ENCODE results near the gene GJC2. TPM values are rescaled to one million over a fixed set of nuclear protein-coding genes. Genes with fewer than 3 reads are reported as not detected.
"Not testable (repeated sequence)": the region's sequence is repeated elsewhere in the genome, so short reads cannot be mapped to it uniquely, and the experiment has no call there.

GJC2 gene
- total RNA-seq: 2.6 TPM
- long read RNA-seq: 0 reads

GRCh38 chr1:228149406-228150119, at the start of gene GJC2:
TSS of gene GJC2 (plus strand) at chr1:228149930. CDS start at chr1:228157759, 7,829 bp downstream.
- peak; percentile 89 for DNase-seq (ENCODE audit: low spot score)

DNA sequence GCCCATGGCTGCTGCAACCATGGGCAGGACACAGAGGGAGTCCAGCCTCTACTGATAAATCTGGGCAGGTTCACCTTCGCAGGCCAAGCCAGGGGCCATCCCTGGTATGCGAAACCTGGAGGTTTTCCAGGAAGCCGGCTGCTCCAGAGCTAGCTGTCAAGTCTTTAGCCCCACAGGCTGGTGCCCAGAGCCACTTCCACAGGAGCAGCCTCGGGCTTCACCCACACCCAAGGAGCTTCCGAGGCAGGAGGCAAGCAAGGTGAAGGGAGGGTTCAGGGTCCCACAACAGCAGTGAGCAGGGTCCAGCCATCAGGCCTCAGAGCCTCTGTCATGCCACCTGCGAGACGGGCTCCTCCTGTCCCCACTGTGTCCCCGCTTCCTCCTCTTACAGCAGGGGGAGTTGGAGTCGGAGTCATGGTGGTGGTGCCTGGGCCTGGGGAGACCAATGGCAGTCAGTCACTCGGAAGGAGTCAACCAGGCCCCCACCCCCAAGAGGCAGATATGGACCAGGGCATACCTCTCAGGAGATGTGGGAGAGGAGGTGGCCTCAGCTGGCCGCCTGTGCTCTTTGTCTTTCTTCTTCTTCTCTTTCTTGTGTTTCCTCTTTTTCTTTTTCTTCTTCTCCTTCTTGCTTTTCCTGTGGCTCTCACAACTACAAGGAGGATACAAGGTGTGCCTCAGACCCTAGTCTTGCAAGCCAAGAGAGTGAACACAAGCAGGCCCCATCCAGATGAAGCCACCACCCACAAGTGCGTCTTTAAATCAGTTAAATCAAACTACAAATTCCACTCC, 48.7 kb upstream of the GJC2 start:
- DNase-seq (ENCODE audit: low spot score): peak; percentile 83

DNA sequence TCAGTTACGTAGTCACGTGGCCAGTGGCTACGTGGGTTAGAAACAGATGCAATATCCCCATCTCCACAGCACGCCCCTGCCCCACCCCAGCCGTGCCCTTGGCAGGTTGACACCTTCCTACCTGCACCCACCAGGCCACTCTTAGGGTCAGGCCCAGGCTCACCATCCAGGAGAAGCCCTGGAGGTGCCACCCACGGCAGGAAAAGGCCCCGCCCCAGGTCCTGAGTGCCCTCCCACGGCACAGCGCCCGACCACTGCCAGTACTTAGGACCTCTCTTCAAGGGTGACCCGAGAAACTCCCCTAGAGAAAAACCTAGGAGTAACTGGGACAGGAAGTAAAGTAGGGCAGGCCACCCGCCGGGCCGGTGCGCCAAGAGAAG, 48.1 kb upstream of the GJC2 start:
- DNase-seq (ENCODE audit: low spot score): peak; percentile 84

GRCh38 chr1:228101994-228102790, 47.5 kb upstream of the GJC2 start:
- peak; percentile 90 for DNase-seq (ENCODE audit: low spot score)

DNA sequence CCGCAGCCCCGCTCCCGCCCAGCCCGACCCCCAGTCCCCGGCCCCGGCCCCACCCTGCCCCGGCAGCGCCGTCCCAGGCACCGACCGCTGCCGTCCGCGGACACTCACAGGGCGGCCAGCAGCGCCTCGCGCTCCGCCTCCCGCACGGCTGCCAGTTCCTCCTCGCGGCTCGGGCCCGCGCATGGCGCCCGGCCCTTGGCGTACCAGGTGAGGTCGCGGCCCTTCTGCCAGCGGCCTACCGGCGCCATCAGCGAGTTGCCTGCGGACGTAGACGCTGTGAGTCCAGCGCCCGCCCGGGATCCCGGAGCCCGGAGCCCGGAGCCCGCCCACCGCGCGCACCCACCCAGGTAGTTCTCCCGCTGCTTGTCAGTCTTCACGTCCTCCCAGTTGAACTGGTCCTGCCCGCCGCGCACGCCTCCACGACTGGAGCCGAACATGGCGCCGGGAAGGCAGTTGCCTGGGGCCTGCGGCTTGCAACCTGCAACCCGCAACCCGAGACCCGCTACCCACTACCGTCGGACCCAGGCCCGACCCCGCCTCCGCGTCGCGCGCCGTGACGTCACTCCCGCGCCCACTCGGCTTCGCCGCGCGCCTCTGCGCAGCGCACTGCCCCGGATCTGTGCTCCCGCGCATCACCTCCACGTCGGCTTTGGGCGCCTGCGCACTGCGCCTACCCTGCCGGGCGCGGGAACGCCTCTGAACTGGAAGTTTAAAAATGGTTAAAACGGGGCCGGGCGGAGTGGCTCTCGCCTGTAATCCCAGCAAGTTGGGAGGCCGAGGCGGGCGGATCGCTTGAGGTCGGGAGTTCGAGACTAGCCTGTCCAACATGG, 46.7 kb upstream of the GJC2 start, which contains the start of gene C1orf35:
Gene C1orf35, minus strand, starts transcription at position 535 of the 830 bp plus-strand sequence. Its CDS starts 98 bp downstream, at position 437.
- peak; percentile 98 for DNase-seq (ENCODE audit: low spot score)

- DNase-seq (ENCODE audit: low spot score): peak; percentile 18
Observed at GRCh38 chr1:228104526-228105269, 45.0 kb upstream of the GJC2 start.

GRCh38 chr1:228105270-228105995, 44.3 kb upstream of the GJC2 start:
- peak; percentile 81 for DNase-seq (ENCODE audit: low spot score)

GRCh38 chr1:228105996-228106799, 43.5 kb upstream of the GJC2 start:
- peak; percentile 87 for DNase-seq (ENCODE audit: low spot score)

- no peak for DNase-seq (ENCODE audit: low spot score)
Observed at GRCh38 chr1:228106800-228107054, 43.0 kb upstream of the GJC2 start.

DNA sequence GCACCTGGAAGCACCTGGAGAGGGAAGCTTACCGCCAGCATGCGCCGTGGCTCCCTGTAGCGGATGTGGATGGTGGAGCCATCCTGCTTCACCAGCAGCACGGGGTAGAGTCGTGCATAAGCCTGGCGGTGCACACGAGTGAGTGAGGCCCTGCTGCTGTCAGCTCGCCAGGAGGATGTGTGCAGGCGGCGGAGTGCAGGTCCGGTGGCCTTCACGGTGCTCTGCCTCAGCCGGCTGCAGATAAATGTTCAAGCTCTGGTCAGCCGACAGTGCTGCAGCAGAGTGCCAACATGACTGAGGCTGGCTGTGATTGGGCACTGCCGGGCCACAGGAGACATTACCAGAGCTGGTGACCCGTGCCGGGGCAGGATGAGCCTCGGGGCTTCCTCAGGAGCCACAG, 42.1 kb upstream of the GJC2 start:
- DNase-seq (ENCODE audit: low spot score): peak; percentile 83

DNA sequence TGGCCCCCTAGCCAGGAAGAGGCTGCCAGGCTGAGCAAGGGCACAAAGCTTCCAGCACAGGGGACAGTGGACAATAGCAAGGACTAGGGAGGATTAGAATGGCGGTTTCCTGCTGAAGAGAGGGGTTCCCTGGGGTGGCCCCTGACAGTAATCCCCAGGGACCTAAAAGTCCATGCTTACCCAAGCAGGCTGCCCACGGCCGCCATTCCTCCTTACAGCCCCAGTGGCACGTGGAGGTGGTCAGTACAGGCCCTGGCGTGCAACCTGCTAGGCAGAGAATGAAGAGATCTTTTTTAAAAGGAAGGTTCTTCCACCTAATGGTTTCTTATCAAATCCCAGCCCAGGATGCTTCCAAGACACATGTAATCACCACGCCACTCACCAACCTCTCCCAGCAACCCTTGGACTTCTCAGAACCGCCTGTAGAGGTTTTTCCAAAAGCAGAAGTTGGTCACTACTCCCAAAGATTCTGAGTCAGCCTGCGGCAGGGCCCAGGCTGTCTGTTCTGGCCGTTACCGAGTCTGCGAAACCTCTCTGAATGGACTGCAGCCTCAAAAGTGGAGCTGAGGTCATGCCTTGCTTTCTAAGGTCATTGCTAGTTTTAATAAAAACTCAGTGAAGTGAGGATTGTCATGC, 41.6 kb upstream of the GJC2 start:
- peak; percentile 78 for DNase-seq (ENCODE audit: low spot score)

GRCh38 chr1:228108742-228109072, 41.0 kb upstream of the GJC2 start:
- no peak for DNase-seq (ENCODE audit: low spot score)

DNA sequence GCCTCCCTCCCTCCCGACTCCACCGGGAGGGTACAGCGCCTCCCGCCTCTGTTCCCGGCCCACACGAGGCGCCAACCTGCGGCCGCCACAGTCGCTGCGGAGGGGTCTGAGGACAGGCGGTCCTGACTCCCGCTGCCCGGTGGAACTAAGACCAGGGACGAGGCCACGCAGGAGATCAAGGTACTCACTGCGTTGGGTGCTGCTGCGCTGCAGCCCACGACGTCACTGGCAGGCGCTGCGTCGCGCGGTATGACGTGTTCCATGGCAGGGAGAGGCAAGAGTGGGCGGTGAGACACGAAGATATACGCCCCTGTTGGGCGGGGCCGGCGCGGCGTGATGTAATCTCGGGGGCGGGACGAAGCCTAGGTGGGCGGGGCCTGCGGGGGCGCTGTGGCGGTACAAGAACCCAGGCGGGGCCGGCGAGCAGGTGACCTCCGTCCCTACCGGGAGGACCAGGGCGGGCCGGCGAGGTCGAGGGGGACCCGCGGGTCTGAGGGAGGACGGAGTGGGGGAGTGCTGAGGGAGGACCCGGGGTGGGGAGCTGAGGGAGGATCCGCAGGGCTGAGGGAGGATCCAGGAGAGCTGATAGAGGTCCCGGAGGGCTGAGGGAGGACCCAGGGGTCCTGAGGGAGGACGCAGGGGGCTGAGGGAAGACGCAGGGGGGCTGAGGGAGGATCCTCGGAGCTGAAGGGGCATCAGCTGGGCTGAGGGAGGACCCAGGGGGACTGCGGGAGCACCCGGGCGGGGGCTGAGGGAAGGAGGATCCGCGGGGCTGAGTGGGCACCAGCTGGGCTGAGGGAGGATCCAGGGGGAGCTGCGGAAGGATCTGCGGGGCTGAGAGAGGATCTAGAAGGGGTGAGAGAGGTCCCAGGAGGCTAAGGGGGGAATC, 40.4 kb upstream of the GJC2 start, which contains the start of gene MRPL55:
Gene MRPL55, minus strand, starts transcription at position 227 of the 889 bp plus-strand sequence. CDS start 1,039 bp downstream, outside the sequence.
- peak; percentile 100 for DNase-seq (ENCODE audit: low spot score)

DNA sequence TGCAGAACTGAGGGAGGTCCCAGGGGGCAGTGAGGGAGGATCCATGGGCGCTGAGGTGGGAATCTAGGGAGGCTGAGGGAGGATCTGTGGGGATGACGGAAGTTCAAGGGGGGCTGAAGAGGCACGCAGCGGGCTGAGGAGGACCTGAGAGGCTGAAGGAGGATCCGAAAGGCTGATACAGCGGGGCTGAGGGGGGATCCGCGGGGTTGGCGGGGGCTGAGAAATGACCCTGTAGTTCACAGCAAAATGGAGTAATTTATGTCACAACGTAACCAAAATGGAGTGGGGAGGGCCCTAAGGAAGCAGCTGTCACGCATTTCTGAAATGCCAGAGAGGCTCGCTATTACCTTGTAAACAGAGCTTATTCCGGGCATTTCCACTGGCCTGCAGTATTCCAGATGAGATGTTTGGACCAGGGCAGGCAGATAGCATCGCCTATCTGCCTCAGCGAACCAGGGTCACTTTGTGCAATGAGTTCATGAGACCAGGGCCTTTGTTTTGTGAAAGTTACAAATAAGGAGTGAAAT, 39.7 kb upstream of the GJC2 start:
- DNase-seq (ENCODE audit: low spot score): peak; percentile 45

- DNase-seq (ENCODE audit: low spot score): no peak
Observed at GRCh38 chr1:228110556-228110955, 39.2 kb upstream of the GJC2 start.

- not testable (repeated sequence) for DNase-seq (ENCODE audit: low spot score)
Observed at GRCh38 chr1:228111315-228111714, 38.4 kb upstream of the GJC2 start.

GRCh38 chr1:228112167-228112566, 37.6 kb upstream of the GJC2 start:
- DNase-seq (ENCODE audit: low spot score): no peak

Data from mesenteric fat pad (tissue), 1 donor.